Kidney epithelial cell (primary cell): ENCODE data around the gene RBM41. TPM values are rescaled to one million over a fixed set of nuclear protein-coding genes. Genes with fewer than 3 reads are reported as not detected.
A peak's percentile ranks its signal among the peaks of the same experiment; 100 is the strongest.

Experiments
- DNase-seq: peaks from one replicate; pipeline ENCODE4 v3.0.0-alpha.2; 2010; ENCODE audit warnings: low read depth
- H3K27me3 ChIP-seq: 2 replicates; pipeline ENCODE4 v1.6.0; 2011; ENCODE audit warnings: low read length; ENCODE audit not compliant: control insufficient read depth, insufficient read depth
- H3K36me3 ChIP-seq: 2 replicates; pipeline ENCODE4 v1.5.1; 2011; ENCODE audit warnings: low read length; ENCODE audit not compliant: control insufficient read depth, insufficient read depth
- H3K4me3 ChIP-seq: 2 replicates; pipeline ENCODE4 v1.5.1; 2011; ENCODE audit warnings: low read depth, mild to moderate bottlenecking, control low read depth, low read length
- CTCF ChIP-seq: IDR thresholded peaks from 2 replicates; pipeline ENCODE4 v1.5.1; 2011; ENCODE audit warnings: mild to moderate bottlenecking, moderate library complexity, low read length, control low read depth, inconsistent platforms; ENCODE audit not compliant: insufficient read depth, poor library complexity, severe bottlenecking
- total RNA-seq: library from RNA; depleted of rRNA; stranded (reverse); fragments of >200 nt; gene quantifications from 2 replicates; pipeline ENCODE4 v1.2.3, GENCODE V29; 2015

Gene RBM41
- total RNA-seq, 1 donor from 2014 or later = 20.8 TPM

DNA sequence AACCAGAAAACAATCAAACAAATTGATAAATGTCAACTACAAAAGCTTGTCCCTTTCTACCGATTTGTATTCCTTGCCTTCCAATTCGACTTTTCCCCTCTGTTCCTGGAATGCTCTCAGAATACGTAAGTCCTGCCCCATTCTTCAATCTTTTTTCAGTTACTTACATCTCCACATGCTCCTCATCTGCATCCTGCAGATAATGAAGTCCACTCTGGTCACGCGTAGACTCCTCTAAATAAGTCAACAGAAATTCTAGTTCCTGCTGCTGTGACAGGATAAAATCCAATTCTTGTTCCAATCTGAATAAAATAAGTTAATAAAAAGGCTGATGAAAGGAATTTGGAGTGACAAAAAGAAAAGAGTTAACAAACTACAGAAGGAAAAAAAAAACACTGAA lies 34.4 kb upstream of the RBM41 start:
- Histone ChIP-seq H3K4me3 (no peak overlapping the region), H3K27me3 (no peaks in the 10 kb centered on the region), H3K36me3 (no peaks in the 10 kb centered on the region)
- TF ChIP-seq CTCF = no peak
- DNase-seq = no peak

DNA sequence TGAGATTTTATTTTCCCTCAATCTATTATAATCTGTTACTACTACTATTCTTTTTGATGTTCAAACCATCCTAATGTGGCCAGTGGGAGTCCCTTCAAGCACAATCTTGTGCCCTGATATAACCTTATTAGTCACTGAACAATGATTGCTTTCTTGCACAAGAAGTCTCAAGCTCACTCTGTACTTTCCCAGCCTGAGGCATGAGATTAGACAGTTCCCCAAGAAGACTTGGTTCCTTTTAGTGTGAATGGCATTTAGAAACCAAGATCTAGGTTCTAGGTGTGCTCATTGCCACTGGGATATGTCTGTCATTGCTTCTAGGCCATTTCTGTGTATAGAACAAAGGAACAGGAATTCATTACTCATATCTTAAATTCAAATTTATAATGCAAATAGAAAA lies 28.0 kb upstream of the RBM41 start:
- Histone ChIP-seq H3K36me3 (no peaks in the 10 kb centered on the region), H3K4me3 (no peak overlapping the region), H3K27me3 (no peaks in the 10 kb centered on the region)
- DNase-seq = peak; percentile 1
- no peak for TF ChIP-seq CTCF

DNA sequence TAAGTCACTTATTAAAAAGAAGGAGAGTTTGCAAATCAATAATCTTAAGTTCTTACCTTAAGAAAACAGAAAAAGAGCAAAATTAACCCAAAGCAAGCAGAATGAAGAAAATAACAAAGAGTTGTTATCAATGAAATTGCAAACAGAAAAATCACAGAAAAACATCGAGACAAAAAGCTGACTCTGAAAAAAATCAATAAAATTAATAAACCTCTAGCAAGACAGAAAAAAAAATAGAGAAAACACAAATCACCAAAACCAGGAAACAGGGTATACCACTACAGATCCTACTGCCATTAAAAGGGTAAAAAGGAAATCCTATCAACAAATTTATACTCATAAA lies 17.3 kb upstream of the RBM41 start:
- no peak for TF ChIP-seq CTCF
- Histone ChIP-seq H3K36me3 (no peaks in the 10 kb centered on the region), H3K27me3 (no peaks in the 10 kb centered on the region), H3K4me3 (no peak overlapping the region)
- DNase-seq = no peak

DNA sequence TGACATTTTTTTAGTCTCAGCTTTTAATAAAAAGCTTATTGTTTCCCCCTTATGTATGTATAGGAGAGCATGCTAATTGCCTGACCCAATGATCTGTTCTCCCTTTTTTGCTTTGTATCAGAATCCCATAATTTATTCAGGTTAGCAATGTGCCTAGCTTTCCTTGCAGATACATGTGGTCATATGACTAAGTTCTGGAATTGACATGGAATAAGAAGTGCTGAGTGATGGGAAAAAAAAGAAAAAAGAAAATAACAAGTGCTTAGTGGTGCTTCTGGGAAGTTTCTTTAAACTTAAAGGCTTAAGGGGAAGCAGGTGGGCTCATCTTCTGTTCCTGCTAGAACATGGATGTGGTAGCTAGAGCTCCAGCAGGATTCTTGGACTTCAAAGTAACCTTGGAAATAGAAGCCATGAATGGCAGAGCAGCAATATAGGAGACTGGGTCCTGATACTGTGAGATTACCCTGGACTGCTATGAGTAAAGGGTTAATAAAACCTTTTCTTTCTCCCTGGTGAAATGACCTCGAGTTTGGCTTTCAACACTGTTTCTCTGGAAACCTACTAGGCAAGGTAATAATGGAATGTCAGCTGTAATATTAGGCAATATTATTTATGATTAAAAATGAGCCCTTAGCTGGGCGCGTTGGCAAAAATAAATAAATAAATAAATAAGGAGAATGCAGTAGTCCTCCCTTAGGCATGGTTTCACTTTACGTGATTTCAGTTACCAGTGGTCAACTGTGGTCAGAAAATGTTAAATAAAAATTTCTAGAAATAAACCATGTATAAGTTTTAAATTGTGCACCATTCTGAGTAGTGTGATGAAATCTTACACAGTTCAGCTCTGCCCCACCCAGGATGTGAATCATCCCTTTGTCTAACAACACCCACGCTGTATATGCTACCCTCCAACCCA lies 16.7 kb upstream of the RBM41 start:
- no peak overlapping the region for H3K4me3 ChIP-seq
- H3K36me3 ChIP-seq = no peaks in the 10 kb centered on the region
- H3K27me3 ChIP-seq = no peaks in the 10 kb centered on the region
- no peak for DNase-seq
- no peak for TF ChIP-seq CTCF

GRCh38 chrX:107123750-107124149 lies 5.1 kb upstream of the RBM41 start:
- H3K27me3 ChIP-seq = no peaks in the 10 kb centered on the region
- no peak overlapping the region for H3K4me3 ChIP-seq
- no peak for TF ChIP-seq CTCF
- DNase-seq = no peak
- no peaks in the 10 kb centered on the region for H3K36me3 ChIP-seq

DNA sequence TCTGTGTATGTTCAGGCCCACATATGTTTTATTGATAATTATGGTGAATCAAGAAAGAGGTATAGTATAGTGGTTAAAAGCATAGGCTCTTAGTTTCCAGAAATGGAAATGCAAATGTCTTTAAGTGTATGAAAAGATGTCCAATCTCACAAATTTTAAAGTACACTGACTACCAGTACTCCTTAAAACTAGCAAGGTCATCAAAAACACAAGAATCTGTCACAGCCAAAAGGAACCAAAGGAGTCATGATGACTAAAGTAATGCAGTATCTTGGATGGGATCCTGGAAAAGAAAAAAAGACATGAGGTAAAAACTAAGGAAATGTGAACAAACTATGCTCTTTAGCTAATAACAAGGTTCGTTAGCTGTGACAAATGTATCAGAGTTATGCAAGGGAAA lies 661 bp upstream of the RBM41 start:
- TF ChIP-seq CTCF = no peak
- no peak for DNase-seq
- Histone ChIP-seq H3K4me3 (peak overlapping the region; percentile 14), H3K36me3 (no peaks in the 10 kb centered on the region), H3K27me3 (peaks cover 6% of the 10 kb centered on the region)
